Measurements from ENCODE around the gene SKOR1.

The SKOR1 gene

GRCh38 chr15:67824976-67825880 lies at the start of gene SKOR1:
Gene SKOR1 (plus strand): TSS chr15:67825509. CDS start chr15:67825603, 94 bp downstream.
- DNase-seq, result no peak

GRCh38 chr15:67775998-67776397 lies 49.3 kb upstream of the SKOR1 start:
- no peak for DNase-seq

- DNase-seq, result no peak
Observed at GRCh38 chr15:67776600-67776999, 48.7 kb upstream of the SKOR1 start.

GRCh38 chr15:67777071-67777470 lies 48.2 kb upstream of the SKOR1 start:
- no peak for DNase-seq

GRCh38 chr15:67777773-67778172 lies 47.5 kb upstream of the SKOR1 start:
- no peak for DNase-seq

GRCh38 chr15:67778968-67779548 lies 46.3 kb upstream of the SKOR1 start:
- no peak for DNase-seq

- DNase-seq, result no peak
Observed at GRCh38 chr15:67779549-67780111, 45.7 kb upstream of the SKOR1 start.

GRCh38 chr15:67781061-67781460 lies 44.2 kb upstream of the SKOR1 start:
- no peak for DNase-seq

GRCh38 chr15:67781907-67782690 lies 43.2 kb upstream of the SKOR1 start:
- DNase-seq, result peak; percentile 49

GRCh38 chr15:67782691-67782991 lies 42.7 kb upstream of the SKOR1 start:
- DNase-seq, result no peak

GRCh38 chr15:67783303-67783702 lies 42.0 kb upstream of the SKOR1 start:
- peak; percentile 83 for DNase-seq

- DNase-seq, result peak; percentile 81
Observed at GRCh38 chr15:67784090-67784781, 41.1 kb upstream of the SKOR1 start.

- no peak for DNase-seq
Observed at GRCh38 chr15:67784856-67785430, 40.4 kb upstream of the SKOR1 start.

- DNase-seq, result peak; percentile 30
Observed at GRCh38 chr15:67785431-67785830, 39.9 kb upstream of the SKOR1 start.

- no peak for DNase-seq
Observed at GRCh38 chr15:67786646-67787045, 38.7 kb upstream of the SKOR1 start.

- DNase-seq, result no peak
Observed at GRCh38 chr15:67788986-67789385, 36.3 kb upstream of the SKOR1 start.

GRCh38 chr15:67790610-67791319 lies 34.5 kb upstream of the SKOR1 start:
- no peak for DNase-seq

GRCh38 chr15:67792250-67792942 lies 32.9 kb upstream of the SKOR1 start:
- no peak for DNase-seq

GRCh38 chr15:67794832-67795574 lies 30.3 kb upstream of the SKOR1 start:
- no peak for DNase-seq

Measured in NCI-H2171 treated with DMSO at 0.1 percent for 48 hours (cell line).